ENCODE data around the gene SLC46A3.

Gene SLC46A3

GRCh38 chr13:28680541-28680940, 38.2 kb downstream of the SLC46A3 start:
- no peak for ATAC-seq
- no peak for DNase-seq

GRCh38 chr13:28679628-28680027, 39.1 kb downstream of the SLC46A3 start:
- no peak for DNase-seq
- no peak for ATAC-seq

- ATAC-seq (no peak), DNase-seq (no peak)
Measured at GRCh38 chr13:28678809-28679208, 40.0 kb downstream of the SLC46A3 start.

- DNase-seq: no peak
Measured at GRCh38 chr13:28671126-28671792, 47.5 kb downstream of the SLC46A3 start.

GRCh38 chr13:28666897-28667488, 51.8 kb downstream of the SLC46A3 start:
- ATAC-seq: no peak
- no peak for DNase-seq

More at GRCh38 chr13:28671126-28671792, 47.5 kb downstream of the SLC46A3 start:
- ATAC-seq: no peak

- peak; percentile 76 for ATAC-seq
- DNase-seq: no peak
Measured at GRCh38 chr13:28659621-28659970, 59.2 kb downstream of the SLC46A3 start.

- peak; percentile 92 for ATAC-seq
- peak; percentile 95 for DNase-seq
Measured at GRCh38 chr13:28658796-28659620, 59.8 kb downstream of the SLC46A3 start, which contains the start of gene POMP. TSS of gene POMP (plus strand) at chr13:28659130. CDS start at chr13:28659185, 55 bp downstream.

GRCh38 chr13:28658539-28658795, 60.3 kb downstream of the SLC46A3 start:
- DNase-seq (no peak), ATAC-seq (no peak)

GRCh38 chr13:28657784-28658538, 60.8 kb downstream of the SLC46A3 start:
- no peak for ATAC-seq

GRCh38 chr13:28655561-28655960, 63.2 kb downstream of the SLC46A3 start:
- DNase-seq (no peak), ATAC-seq (no peak)

More at GRCh38 chr13:28657784-28658538, 60.8 kb downstream of the SLC46A3 start:
- no peak for DNase-seq

- ATAC-seq (no peak), DNase-seq (no peak)
Measured at GRCh38 chr13:28654276-28654675, 64.5 kb downstream of the SLC46A3 start.

GRCh38 chr13:28653111-28653510, 65.7 kb downstream of the SLC46A3 start:
- ATAC-seq: no peak
- no peak for DNase-seq

GRCh38 chr13:28651810-28652401, 66.9 kb downstream of the SLC46A3 start:
- DNase-seq (no peak), ATAC-seq (peak; percentile 51)

GRCh38 chr13:28650284-28650683, 68.5 kb downstream of the SLC46A3 start:
- peak; percentile 79 for ATAC-seq
- DNase-seq: no peak

All from stimulated activated naive CD8-positive, alpha-beta T cell treated with anti-CD3 and anti-CD28 coated beads, Interleukin-15, Interleukin-2, amounts not matched to agents 100 U/mL and 50 U/mL, for 24 hours (primary cell).